HG03103 (cell line): ENCODE measurements around the gene RNF26.
A peak's percentile ranks its signal among the peaks of the same experiment; 100 is the strongest.

Source experiments
- ATAC-seq: cut with Tn5 transposase; IDR thresholded peaks from one replicate; pipeline ENCODE4 v1.9.1; 2021; ENCODE audit warnings: low read depth; ENCODE audit not compliant: unreplicated experiment

The RNF26 gene

GRCh38 chr11:119347940-119348605 is 13.7 kb downstream of the RNF26 start:
- ATAC-seq, result no peak

DNA sequence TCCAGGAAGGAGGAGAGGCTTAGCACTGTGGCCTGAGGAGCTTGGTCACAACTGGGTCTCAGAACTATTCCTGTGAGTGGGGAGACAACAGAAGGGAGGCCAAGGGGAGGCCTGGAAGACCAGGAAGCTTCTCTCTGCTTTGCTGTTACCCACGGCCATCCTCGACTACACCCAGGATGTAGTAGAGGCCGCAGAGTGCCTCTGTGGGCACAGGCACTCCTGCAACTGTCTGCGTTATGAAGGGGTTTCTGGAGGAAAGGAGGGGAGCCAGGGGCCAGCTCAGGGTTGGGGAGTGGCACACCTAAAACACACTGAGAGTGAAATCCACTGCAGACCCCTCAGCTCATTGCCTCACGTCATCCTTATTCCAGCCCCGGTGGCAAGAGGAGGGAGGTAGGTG is 16.0 kb downstream of the RNF26 start:
- no peak for ATAC-seq

- ATAC-seq, result no peak
Observed at GRCh38 chr11:119351232-119351631, 16.9 kb downstream of the RNF26 start.

- no peak for ATAC-seq
Observed at GRCh38 chr11:119352857-119353260, 18.5 kb downstream of the RNF26 start.

DNA sequence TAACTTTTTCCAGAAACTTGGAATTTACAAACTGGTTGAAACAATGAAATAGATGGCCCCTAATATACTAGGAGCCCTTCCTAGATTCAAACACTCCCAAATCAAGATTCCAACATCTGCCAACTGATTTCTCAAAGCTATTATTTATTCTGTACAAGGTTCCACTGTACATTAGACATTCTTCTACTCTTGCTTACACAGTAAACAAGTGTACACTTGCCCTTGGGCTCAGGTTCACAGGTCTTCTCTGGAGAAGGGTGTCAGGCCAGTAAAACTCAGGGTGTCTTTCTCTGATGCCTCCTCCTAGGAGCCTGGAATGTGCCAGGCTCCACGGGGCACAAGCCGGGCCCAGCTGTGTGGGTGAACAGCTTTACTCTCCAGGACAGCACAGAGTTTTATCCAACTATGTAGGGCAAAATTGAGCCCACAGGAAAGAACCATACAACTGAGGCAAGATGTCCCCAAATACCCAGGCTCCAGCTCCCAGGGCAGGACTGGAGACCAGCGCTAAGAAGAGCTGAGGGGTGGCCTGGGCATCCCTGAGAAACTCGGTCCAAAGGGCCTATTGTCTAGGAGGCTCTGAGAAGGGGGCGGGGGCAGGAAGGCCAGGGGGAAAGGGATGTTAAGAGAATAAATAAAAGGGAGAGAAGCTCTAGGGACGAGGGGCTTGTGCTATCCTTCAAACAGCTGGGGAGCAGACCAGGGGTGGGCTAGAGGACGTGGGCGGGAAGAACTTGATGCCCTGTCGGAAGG is 20.9 kb downstream of the RNF26 start:
- no peak for ATAC-seq

- ATAC-seq, result peak; percentile 66
Observed at GRCh38 chr11:119356349-119357031, 22.2 kb downstream of the RNF26 start.

DNA sequence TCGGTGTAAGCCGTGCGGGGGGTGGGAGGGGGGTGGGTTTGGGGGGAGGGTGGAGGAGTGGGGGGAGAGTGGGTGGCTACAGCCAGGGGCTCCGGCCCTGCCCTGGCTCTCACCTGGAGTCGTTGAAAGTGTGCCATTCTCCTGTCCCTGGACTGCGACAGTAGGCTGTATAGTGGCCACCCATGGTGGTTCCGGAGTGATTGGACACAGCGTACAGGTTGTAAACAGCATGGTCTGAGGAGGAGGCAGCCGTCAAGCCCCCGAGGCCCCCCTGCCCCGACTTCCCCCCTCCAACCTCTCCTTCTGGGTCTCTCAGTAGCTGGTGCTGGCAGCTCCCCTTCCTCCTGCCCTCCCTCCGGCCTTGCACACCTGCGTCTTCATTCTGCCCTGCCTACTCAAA is 22.7 kb downstream of the RNF26 start:
- no peak for ATAC-seq

DNA sequence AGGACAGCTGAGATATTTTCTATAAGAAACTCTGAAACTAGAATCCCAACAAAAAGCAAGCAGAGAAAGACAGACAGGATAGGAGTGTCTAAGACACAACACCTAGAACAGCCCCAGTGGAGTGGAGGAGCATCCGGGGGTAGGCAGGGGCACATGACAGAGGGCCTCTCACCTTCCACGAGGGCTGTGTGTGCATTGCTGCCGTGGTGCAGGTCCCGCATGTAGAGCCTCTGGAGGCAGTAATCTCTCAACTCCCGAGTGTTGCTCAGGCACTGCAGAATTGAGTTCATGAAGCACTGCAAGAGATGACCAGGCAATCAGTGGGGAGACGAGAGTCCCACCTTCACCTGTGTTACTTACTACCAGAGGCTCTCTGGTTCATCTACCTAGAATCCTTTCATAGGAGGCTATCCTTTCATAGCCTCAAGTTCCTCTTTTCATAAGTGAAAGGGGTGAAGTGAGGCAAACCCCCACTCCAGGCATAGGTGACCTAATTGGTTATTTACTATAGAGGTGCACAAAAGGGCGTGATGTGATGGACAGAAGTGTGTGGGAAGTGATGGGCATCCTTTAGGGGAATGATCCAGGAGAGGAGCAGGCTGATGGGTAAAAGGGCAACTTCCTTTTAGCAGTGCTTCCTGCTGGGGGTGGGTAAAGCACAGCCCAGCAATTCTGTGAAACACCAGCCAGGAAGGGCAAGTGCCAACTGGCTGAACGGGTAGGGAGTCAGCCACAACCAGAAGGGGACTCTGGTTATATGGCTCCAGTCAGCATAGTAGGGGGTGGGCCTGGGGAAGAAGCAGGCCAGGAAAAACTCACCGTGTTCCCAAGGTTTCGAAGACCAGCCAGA is 25.3 kb downstream of the RNF26 start:
- ATAC-seq, result no peak

GRCh38 chr11:119361056-119361787 is 26.9 kb downstream of the RNF26 start:
- ATAC-seq, result no peak

DNA sequence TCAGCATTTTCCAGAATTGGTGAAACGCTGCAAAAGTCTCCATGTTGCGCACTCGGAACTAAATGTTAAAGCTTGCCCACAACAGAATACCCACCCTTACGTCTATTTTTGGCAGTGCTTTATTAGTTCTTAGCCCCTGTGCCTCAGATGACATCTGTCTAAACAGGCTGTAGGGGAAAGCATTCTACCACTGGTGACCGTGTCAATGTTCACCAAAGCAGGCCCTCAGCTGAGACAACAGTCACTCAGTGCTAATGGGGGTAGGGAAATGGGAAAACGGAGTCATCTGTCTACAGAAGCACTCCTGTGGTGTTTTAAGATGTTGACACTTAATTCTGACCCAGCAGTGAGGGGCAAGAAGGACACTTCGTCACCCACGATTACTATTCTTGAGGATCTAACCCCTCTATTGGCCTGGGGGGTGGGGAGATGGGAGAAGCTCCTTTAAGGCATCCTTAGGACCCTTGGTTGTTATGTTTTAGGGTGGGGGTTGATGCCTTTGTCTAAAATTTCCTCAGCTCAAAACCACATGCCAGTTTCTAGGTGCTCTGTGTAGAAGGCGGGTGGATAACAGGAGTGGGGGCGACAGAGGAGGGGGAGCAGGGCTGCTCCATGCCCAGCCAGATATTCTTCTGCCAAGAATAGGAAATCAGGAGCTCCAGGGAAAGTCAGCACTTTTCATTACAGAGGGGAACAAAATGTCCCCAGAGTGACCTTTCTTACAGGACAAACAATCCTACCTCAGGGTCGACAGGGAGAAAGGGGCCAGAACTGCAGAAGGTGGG is 27.8 kb downstream of the RNF26 start:
- no peak for ATAC-seq

DNA sequence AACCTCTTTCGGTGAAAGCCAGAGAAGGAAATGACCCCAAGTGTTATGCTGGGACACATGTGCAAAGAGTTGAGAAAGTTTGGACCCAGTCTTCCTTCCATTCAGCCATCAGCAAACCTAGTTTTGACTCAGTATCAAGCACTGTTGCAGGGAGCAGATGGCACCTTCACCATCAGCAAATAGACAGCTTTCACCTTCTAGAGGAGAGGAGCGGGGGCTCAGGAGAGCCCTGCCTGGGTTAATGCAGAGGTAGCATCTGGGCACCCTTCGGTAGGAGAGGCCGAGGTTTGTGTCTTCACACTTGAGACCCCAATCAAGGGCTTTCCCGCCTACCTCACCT is 28.4 kb downstream of the RNF26 start:
- no peak for ATAC-seq

DNA sequence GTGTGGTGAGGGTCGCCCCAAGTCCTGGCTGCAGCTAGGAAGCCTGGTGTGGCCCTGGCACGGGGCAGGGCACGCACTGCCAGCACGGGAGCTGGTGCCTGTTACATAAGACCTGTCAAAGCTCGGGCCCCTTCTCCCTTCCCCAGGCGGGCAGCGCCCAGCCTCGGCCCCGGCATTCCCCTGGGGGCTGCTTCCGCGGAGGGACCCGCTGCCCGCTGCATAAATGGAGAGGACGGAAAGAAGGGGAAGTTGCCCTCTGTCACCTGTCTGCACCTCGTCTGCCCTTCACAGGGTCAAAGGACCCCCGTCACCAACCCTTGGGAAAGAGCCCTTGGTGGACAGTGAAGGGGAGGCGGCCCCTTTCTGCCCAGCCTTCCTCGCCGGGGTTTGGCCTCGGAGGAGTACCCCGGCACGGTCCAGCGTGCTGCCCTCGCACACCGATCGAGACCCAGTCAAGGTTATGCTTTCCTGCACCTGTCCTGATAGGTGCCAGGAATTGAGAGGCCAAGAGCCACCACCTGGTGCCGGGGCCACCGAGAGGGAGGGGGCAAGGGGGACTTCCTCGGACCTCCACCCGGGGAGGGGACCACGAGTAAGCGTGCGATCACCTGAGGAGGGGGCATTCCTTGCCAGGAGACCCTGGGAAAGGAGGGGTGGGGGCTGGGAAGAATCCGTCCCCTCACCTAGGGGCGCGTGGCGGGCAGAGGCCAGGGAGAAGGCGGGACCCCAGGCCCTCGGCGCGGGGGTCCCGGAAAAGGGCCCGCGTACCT is 28.9 kb downstream of the RNF26 start:
- no peak for ATAC-seq

DNA sequence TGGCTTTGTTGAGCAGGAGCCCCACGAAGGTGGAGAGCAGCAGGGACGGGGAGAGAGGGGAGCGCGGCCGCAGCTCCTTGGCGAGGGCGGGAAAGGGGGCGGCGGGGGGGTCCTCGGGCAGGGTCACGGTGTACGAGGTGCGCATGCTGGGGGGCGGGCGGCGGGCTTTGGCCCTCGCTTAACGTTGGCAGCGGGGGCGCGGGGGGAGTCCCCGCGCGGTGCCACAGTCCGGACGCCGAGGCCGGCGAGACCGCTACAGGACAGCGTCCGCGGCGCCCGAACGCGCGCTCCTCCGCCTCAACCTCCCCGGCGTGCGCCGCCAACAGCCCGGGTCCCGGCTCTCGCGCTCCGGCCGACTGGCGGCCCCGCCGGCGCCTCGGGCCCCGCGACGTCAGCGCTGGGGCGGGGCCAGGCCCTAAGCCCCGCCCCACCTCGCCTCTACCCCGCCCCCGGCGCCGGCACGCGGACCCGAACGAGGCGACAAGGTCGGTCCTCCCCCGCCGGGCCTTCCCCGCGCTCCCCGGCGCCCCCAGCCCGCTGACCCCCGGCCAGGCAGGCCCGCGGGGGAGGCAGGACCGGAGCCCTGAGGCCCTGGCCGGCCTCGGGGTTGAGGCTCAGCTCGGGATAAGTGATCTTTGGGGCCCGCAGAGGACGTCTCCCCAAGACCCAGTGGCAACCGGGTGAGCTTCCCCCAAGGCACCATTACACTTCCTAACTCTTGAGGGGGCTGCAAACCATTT is 29.7 kb downstream of the RNF26 start:
- ATAC-seq, result no peak

- no peak for ATAC-seq
Observed at GRCh38 chr11:119365071-119365591, 30.8 kb downstream of the RNF26 start.

GRCh38 chr11:119366690-119367620 is 32.6 kb downstream of the RNF26 start:
- no peak for ATAC-seq

DNA sequence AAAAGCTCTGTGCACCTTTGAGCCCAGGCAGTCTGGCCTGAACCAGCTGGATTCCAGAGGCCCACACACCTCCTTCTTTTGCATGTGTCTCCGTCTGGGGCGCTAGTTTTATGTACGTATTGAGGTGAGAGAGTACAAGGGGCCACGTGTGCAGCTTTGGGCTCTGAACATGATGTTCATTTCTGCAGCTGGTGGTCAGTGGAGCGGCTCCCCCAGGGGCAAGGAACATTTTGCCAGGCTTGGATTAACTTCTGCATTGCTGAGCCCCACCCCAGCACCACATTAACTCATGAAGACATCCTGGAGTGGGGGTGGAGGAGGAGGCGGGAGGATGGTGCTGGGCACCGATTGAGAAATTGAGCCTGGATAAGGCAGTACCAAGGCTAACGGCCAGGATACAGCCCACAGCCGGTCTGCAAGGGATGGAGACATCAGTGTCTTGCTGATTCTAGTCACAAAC is 33.4 kb downstream of the RNF26 start:
- ATAC-seq, result no peak
